GM21447 (cell line): ENCODE data around the gene IFITM10.

ENCODE experiments used
- ATAC-seq: cut with Tn5 transposase; IDR thresholded peaks from one replicate; pipeline ENCODE4 v1.9.1; 2021; ENCODE audit not compliant: unreplicated experiment

IFITM10 gene

DNA sequence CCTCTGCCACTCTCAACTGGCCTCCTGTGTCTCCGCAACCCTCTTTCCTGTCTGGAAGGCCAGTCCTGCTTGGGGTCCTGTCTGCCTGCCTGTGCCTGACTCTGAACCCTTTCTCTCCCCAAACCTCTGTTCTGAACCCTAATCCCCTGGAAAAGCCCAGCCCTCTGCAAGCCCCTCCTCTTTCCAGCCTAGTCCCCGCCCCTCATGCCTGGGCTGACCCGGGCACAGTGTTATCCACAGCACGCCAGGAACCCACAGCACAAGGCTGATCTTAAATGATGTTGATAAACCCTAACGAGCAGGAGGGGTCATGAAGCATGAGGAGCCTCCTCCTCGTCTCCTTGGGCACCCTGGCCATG, at the start of gene IFITM10:
TSS of gene IFITM10 (minus strand) at position 115 of the 359 bp plus-strand sequence. CDS start 153 bp downstream, outside the sequence.
- ATAC-seq = no peak

DNA sequence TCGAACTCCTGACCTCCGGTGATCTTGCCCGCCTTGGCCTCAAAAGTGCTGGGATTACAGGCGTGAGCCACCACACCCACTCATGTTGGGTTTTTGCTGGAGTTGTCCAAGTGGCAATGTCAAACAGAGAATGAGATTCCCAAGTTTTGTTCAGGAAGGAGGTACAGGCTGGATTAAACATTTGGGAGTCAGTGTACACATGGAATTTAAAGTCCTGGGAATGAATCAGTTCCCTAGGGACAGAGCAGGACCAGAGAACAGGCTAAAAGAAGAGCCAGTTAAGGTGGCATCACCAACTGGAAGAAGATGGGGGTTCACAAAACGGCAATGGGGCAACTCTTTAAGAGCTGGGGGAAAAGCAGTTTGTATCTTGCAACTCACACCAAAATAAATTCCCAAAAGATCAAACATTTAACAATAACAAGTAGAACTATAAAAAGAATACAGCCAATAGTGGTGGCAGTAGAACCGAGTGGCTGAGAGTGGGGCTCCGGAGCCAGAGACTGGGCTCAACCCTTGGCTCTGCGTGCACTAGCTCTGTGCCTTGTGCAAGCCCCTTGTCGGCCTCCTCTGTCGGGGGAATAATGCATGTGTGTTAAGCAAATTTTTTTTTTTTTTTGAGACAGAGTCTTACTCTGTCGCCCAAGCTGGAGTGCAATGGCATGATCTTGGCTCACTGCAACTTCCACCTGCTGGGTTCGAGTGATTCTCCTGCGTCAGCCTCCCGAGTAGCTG, 47.2 kb upstream of the IFITM10 start:
- no peak for ATAC-seq

DNA sequence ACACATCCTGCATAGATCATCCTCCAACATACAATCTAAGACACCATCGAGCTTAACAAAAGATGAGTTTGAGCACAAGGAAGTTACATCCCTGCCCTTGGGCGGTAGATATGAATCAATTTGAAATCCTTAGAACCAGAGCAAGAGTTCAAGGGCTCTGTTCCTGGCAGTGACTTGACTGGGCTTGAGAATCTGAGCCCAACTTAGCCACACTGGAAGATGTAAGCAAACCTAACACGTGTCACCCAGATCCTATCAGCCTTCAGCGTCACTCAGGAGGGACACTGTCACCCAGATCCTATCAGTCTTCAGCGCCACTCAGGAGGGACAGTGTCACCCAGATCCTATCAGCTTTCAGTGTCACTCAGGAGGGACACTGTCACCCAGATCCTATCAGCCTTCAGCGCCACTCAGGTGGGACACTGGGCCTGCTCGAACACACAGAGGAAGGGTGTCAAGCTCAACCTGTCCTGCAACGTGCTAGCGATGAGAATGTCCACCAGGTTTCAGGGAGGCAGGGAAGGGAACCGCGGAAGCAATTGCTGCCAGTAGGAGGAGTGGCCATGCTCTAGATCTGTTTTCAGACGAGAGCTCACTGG, 46.1 kb upstream of the IFITM10 start:
- no peak for ATAC-seq

DNA sequence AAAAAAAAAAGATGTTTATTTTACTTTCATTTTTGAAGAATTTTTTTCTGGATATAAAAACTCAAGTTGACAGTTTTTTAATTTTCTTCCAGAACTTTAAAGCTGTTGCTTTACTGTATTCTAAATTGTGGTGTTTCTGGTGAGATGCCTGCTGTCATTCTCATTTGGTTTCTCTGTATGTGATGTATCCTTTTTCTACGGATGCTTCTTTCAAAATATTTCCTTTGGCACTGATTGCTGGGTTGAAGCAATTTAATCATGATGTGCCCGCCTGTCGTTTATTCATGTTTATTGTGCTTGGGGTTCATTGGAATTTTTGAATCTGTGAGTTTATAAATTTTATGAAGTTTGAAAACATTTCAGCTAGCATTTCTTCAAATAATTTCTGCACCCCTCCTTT, 42.7 kb upstream of the IFITM10 start:
- no peak for ATAC-seq

DNA sequence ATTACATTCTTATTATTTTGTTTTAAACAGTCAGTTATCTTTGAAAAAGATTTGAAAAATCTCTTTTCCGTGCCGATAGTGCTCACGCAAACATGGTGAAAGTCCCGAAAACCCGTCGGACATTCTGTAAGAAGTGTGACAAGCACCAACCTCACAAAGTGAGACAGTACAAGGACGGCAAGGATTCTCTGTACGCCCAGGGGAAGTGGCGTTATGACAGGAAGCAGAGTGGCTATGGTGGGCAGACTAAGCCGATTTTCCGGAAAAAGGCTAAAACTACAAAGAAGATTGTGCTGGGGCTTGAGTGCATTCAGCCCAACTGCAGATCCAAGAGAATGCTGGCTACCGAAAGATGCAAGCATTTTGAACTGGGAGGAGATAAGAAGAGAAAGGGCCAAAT, 42.1 kb upstream of the IFITM10 start:
- ATAC-seq = no peak

DNA sequence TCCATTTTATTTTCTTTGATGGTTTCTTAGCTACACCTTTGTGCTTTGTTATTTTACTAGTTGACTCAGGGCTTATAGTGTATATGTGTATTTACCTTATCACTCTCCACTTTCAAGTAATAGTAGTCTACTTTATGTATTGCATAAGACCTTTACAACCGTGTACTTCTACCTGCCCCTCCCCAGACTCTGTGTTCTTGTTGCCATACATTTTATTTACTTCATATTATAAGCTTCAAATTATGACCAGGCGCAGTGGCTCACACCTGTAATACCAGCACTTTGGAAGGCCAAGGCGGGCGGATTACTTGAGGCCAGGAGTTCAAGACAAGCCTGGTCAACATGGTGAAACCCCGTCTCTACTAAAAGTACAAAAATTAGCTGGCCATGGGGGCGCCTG, 41.5 kb upstream of the IFITM10 start:
- ATAC-seq = no peak

DNA sequence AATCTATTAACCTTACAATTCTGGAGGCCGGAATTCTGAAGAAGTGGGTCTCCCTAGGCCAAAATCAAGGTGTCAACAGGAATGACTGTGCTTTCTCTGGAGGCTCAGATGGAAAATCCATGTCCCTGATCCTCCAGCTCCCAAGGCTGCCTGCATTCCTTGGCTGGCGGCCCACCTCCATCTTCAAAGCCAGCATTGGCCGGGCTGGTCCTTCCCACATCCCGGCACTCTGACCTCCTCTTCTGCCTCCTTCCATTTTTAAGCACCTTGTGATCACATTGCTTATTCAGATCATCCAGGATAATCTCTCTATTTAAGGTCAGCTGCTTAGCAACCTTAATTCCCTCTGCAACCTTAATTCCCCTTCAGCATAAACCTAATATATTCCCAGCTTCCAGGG, 36.1 kb upstream of the IFITM10 start:
- no peak for ATAC-seq

DNA sequence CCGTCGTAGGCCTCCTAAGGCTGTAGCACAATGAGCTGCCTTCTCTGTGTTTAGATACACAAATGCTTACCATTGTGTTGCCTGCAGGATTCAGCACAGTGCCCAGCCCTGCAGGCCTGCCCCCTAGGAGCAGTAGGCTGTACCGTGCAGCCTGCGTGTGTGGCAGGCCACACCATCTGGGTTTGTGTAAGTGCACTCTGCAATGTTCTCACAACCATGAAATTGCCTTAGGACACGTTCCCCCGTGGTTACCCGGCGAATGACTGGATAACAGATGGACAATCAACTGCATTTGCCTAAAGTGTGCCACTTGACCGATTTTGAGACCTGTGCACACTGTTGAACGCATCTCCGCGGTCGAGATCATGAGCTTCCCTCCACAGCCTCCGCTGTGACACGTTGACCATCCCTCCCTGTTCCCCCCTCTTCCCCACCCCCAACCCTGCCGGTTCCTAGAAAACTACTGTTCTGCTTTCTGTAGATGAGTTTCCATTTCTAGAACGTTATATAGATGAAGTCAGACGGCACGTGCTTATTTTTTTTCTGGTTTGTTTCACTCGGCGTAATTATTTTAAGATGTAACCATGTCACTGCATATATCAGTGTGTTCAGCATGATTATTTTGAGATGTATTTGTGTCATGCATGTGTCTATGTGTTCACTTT, 35.5 kb upstream of the IFITM10 start:
- ATAC-seq = no peak

DNA sequence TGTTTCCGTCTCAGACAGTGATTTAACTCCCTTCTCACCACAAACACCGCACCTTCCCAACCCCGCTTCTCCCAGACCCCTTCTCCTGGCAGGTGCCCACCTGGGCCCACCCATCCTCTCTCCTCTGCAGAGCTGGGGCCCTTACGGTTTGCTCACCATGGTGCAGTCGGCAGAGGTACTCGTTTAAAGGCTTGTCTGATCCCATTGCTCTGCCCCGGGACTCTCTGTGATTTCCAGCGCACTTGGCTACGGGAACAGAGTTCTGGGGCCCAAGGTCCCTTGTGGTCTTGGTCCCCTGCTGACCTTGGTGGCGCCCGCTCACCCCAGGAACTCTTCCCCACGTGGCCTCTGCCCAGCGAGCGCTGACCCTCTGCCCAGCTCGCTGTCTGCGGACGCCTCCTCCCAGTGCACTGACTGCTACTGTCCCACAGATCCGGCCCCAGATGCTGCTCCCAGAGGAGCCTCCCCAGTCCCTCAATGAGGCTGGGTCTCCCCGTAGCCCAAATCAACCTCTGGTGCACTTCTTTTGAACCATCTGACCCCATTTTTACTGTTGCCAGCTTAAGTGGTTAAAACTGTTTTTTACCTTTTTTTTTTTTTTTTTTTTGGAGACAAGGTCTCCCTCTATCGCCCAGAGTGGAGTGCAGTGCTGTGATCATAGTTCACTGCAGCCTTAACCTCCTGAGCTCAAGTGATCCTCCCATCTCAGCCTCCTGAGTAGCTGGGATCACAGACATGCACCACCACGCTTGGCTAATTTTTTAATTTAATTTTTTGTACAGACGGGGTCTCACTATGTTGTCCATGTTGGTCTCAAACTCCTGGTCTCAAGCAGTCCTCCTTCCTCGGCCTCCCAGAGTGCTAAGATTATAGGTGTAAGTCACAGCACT, 34.6 kb upstream of the IFITM10 start:
- no peak for ATAC-seq

DNA sequence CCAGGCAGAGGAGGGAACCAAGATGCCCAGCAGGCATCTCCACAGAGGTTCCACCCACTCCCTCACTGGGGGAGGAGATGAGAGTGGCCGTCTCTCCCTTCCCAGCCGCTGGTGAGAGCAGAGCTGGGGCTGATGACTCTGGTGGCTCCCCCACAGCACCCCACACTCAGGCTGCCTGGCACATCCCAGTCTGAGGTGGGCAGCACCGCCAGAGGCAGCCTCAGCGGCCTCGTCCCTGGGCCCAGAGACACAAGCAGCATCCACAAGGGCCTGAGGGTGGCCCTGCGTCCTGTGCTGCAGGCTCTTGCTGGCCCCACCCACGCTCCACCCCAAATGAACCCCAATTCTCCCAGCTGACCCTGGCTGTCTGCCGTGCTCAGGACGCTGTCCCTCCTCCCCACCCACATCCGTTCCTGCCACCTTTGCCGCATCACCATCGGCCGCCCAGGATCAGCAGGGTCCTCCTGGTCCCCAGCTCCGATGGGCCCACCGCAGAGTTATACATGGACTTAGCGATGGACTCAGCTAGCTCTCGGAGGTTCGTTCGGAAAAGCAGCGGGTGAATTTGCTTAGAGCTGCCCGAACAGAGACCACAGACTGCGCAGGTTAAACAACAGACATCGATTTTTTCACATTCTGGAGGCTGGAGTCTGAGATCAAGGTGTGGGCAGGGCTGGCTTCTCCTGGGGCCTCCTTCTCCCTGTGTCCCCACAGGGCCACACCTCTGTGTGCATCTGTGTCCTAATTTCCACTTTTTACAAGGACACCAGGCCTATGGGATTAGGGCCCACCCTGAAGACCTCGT, 33.5 kb upstream of the IFITM10 start:
- no peak for ATAC-seq

DNA sequence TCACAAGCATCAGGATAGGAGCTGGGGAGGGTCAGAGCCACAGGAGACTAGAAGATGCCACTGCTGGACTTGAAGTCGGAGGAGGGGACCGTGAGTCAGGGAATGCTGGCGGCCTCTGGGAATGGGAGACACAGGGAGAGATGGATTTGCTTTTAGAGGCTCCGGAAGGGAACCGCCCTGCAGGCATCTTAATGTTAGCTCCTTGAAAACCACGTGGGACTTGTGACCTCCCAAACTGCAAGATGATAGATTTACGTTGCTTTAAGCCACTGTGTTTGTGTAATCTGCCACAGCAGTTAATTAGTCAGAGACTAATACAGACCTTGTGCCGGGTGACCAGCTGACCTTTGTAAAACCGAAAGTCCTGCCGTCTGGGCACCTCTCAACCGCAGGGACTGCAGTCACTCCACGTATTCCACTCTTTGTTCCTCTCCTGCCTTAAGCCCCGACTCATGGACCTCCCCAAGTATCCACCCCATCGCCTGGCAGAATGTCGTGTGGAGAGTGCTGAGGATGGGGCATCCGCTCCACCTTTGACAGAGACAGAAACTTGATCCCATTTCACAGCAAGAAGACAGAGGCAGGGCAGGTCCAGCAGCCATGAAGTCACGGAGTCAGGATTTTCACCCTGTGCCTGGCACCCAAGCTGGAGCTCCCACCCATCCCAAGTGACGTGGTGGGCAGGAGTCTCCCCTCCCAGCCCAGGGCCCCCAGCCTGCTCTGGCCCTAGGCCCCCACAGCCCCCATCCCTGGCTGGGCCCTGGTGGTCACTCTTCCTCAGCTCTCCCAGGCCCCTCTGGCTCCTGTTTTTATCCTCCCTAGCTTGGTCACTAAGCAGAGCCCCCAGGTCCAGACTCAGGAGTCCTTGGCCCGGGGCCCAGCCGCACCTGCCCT, 32.7 kb upstream of the IFITM10 start:
- no peak for ATAC-seq

DNA sequence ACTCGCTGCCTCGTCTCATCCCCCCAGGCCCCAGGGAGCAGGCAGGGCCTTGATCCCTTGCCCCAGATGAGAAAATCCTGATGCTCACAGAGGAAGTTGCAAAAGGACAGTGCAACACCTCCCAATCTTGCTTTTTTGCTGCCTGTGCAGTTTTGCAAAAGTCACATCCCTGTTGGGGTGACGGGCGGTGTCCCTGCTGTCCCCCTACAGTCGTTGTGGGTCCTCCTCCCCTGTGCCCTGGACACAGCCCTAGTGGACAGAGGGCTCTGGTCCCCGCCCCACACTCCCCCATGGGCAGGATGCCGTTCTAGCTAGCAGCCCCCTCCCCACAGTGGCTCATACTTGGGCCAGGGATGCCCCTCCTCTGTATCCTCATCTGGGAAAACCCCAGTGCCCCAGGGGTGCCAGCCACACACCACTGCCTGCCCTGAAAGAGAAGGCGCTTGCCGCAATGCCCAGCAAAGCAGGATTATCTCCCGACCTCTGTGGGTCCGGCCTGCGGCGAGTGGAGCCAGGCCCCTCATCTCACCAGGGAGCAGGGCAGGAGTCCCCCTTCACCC, 31.7 kb upstream of the IFITM10 start:
- no peak for ATAC-seq

DNA sequence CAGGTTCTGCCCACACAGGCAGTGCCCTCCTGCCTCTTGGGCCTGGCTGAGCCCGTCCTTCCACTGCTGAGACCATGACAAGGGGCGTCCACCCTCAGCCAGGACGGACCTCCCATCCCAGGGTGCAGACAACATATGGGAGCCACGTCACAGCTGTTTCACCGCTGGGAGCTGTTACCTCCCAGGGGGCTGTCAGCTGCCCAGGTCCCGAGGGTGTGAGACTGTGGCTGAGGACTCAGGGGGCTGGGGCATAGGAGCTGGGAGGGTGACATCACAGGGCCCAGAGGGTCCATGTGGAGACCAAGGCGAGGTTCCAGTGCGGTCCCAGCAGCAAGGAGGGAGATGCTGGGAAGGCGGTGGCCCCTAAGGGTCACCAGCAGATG, 31.2 kb upstream of the IFITM10 start:
- ATAC-seq = no peak

DNA sequence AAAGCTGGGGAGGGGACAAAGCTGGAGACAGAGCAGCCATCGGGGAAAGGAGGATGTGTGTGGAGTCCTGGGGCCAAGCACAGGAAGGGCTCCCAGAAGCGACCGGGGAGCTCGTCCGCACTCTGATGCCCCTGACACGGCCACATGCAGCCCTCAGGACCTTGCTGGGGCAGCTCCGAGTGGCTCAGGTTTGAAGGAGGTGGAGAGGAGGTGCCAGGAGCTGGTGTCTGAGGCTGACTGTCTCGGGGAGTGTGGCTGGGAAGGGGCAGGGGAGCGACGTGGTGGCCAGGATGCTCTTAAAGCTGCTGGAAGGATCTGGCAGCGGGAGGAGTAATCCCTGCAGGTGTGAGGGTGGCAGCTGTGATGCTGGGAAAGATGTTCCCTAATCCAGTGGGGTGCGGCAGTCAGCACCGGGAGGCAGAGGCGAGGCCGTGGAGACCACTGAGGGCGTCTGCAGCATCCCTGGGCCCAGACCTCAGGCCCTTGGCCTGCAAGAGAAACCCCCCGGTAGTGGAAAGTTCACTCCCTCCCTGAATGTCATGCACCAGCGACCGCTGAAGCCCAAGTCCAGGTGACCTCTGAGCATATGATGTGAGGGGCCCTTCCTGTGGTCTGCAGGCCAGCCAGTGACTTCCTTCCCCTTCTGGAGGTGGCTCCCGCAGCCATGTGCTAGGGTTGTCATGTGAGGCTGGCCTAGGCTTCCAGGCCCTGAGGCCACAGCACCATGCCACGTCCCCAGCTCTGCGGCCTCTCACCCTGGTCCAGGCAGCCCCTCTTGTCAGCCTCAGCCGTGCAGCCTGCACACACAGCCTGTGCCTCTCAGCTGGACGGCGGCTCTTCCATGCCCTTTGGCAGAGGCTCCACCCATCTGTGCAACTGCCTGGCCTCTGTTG, 30.6 kb upstream of the IFITM10 start:
- no peak for ATAC-seq

DNA sequence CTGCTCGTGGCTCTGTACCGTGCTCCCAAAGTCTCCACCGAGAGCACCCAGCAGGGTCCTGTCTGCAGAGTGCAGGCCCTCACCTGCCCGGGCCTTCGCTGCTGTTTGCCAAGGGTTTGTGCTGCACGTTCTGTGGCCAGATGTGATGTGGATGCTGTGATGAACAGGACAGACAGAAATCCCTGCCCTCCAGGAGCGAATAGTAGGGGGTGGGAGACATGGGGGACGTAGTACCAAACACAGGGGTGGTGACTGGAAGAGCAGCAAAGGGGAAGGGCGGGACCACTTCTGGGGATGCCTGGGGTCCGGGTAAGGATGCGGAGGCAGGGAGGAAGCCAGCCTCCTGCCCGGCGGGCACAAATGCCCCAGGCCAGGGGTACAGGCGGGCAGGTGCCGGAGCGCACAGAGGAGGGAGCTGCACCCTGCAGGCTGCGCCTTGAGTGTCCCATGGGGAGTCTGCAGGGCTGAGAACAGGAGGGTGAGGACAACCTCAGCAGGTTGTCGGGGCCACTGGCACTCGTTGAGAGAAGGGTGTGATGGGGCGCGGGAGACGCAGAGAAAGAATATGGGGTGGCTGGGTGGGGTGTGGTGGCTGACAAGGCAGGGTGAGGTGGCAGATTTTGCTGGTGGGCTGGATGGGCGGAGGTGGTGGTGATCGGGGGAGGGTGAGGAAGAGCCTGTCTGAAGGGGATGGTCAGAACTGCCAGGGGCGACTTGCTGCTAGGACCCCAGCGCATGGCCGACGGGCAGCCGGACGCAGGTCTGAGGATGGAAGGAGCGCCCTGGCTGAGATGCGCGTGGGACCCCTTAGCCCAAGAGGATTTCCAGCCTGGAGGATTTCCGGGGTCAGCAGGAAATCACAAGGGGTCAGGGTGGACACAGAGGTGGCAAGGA, 29.7 kb upstream of the IFITM10 start:
- no peak for ATAC-seq

DNA sequence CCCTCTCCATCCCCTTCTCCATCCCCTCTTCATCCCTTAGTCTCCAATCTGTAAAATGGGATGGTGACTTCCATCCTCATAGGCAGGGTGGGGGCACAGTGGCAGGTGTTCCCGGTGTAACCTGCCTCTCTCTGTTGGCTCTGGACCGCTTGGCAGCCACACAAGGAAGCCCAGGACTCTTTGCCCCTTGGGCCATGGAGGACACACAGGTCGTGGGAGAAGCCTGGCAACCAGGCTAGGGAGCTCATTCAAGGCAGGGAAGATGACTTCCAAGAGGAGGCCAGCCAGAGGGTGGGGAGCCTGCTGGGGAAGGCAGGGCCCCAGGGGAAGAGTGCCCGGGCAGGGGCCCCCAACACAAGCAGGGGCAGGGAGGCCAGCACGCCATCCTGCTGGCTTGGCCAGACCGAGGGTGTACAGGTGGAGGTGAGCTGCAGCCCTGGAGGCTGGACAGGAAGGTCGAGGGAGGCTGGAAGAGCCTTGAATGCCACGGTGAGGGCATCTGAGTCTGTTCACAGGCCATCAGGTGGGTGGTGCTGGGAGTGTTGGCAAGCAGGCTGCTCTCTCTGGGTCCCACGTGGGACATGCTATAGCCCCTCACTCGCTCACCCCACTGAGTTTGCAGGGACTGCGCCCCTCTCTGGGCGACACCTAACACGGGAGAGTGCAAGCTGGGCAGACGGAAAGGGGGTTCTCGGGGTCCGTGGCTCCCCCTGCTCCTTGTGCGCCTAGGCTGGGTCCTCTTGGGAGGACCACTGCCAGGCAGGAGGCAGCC, 28.8 kb upstream of the IFITM10 start:
- ATAC-seq = no peak
